GM23338 (cell line): ENCODE measurements around the gene CMC1. TPM values are rescaled to one million over a fixed set of nuclear protein-coding genes. Genes with fewer than 3 reads are reported as not detected.

Source experiments
- ATAC-seq: fragments of 200-7000 bp; cut with Tn5 transposase; 3 replicates; pipeline ENCODE4 v1.9.1; 2020
- DNase-seq: peaks from one replicate; pipeline ENCODE4 v3.0.0-alpha.2; 2015; ENCODE audit warnings: low spot score
- H2AFZ ChIP-seq: fragments of 200-600 bp; sonication (generic); 2 replicates; pipeline ENCODE4 v1.8.0; 2016; ENCODE audit warnings: antibody characterized with exemption, mild to moderate bottlenecking, moderate library complexity
- H3F3A ChIP-seq: fragments of 200-600 bp; sonication (generic); replicated peaks from 2 replicates; pipeline ENCODE4 v1.8.0; 2017; ENCODE audit warnings: antibody characterized with exemption, mixed run types, low read depth
- H3K27ac ChIP-seq: fragments of 200-600 bp; sonication (generic); 2 replicates; pipeline ENCODE4 v1.6.1; 2016; ENCODE audit warnings: low read depth
- H3K27me3 ChIP-seq: fragments of 200-600 bp; sonication (generic); 2 replicates; pipeline ENCODE4 v1.8.0; 2016; ENCODE audit warnings: mild to moderate bottlenecking, mixed run types, moderate library complexity; ENCODE audit not compliant: insufficient read depth
- H3K36me3 ChIP-seq: fragments of 200-600 bp; sonication (generic); 2 replicates; pipeline ENCODE4 v1.8.0; 2016; ENCODE audit warnings: mild to moderate bottlenecking; ENCODE audit not compliant: insufficient read depth
- H3K4me1 ChIP-seq: fragments of 200-600 bp; sonication (generic); 2 replicates; pipeline ENCODE4 v1.8.0; 2016; ENCODE audit warnings: mild to moderate bottlenecking, moderate library complexity; ENCODE audit not compliant: insufficient read depth
- H3K4me2 ChIP-seq: fragments of 200-600 bp; sonication (generic); 2 replicates; pipeline ENCODE4 v1.7.1; 2017; ENCODE audit warnings: mixed run types
- H3K4me3 ChIP-seq: fragments of 200-600 bp; sonication (generic); 2 replicates; pipeline ENCODE4 v1.6.1; 2016; ENCODE audit warnings: mixed run types
- H3K79me2 ChIP-seq: fragments of 200-600 bp; sonication (generic); replicated peaks from 2 replicates; pipeline ENCODE4 v1.8.0; 2017; ENCODE audit warnings: mild to moderate bottlenecking; ENCODE audit not compliant: insufficient read depth
- H3K9me2 ChIP-seq: fragments of 200-600 bp; sonication (generic); 2 replicates; pipeline ENCODE4 v1.8.0; 2017; ENCODE audit not compliant: insufficient read depth
- H4K20me1 ChIP-seq: fragments of 200-600 bp; sonication (generic); replicated peaks from 2 replicates; pipeline ENCODE4 v1.8.0; 2017; ENCODE audit warnings: mild to moderate bottlenecking; ENCODE audit not compliant: insufficient read depth
- H3K27ac Mint-ChIP-seq: 2 replicates; pipeline ENCODE4 v1.8.0; 2020; ENCODE audit warnings: inconsistent platforms, mild to moderate bottlenecking, moderate library complexity, mixed read lengths
- H3K27me3 Mint-ChIP-seq: 3 replicates; pipeline ENCODE4 v1.8.0; 2022; ENCODE audit warnings: low read depth, mild to moderate bottlenecking, moderate library complexity, mixed read lengths, inconsistent platforms; ENCODE audit not compliant: insufficient read depth, poor library complexity
- H3K36me3 Mint-ChIP-seq: 3 replicates; pipeline ENCODE4 v1.8.0; 2021; ENCODE audit warnings: low read depth, mild to moderate bottlenecking, inconsistent platforms, moderate library complexity, mixed read lengths
- H3K4me1 Mint-ChIP-seq: 3 replicates; pipeline ENCODE4 v1.8.0; 2020; ENCODE audit warnings: mild to moderate bottlenecking, inconsistent platforms, mixed read lengths
- H3K4me3 Mint-ChIP-seq: 3 replicates; pipeline ENCODE4 v1.8.0; 2021; ENCODE audit warnings: moderate library complexity, mild to moderate bottlenecking, inconsistent platforms, mixed read lengths
- H3K9me3 Mint-ChIP-seq: 3 replicates; pipeline ENCODE4 v1.8.0; 2020; ENCODE audit warnings: moderate library complexity, mild to moderate bottlenecking, inconsistent platforms, mixed read lengths
- CREB1 ChIP-seq: fragments of 250-450 bp; sonication (Bioruptor Pico); IDR thresholded peaks from 2 replicates; pipeline ENCODE4 v1.5.0; 2020; ENCODE audit warnings: low read depth, mild to moderate bottlenecking, moderate library complexity
- EZH2 ChIP-seq: fragments of 200-600 bp; sonication (generic); IDR thresholded peaks from one replicate; pipeline ENCODE4 v1.8.0; 2017; ENCODE audit warnings: antibody characterized with exemption, mild to moderate bottlenecking, low read depth; ENCODE audit not compliant: unreplicated experiment
- JUNB ChIP-seq: IDR thresholded peaks from one replicate; pipeline ENCODE4 v1.6.1; 2016; ENCODE audit warnings: antibody characterized with exemption; ENCODE audit not compliant: unreplicated experiment
- NANOG ChIP-seq: IDR thresholded peaks from 2 replicates; pipeline ENCODE4 v1.6.1; 2016; ENCODE audit warnings: antibody characterized with exemption, borderline replicate concordance
- POLR2AphosphoS5 ChIP-seq: IDR thresholded peaks from 2 replicates; pipeline ENCODE4 v1.6.1; 2016; ENCODE audit warnings: antibody characterized with exemption, low read depth
- STAT1 ChIP-seq: IDR thresholded peaks from one replicate; pipeline ENCODE4 v1.6.1; 2016; ENCODE audit warnings: antibody characterized with exemption; ENCODE audit not compliant: unreplicated experiment
- ZNF114 ChIP-seq: fragments of 250-450 bp; sonication (Bioruptor Pico); IDR thresholded peaks from 2 replicates; pipeline ENCODE4 v1.5.0; 2020; ENCODE audit warnings: mild to moderate bottlenecking, moderate library complexity
- ZNF331 ChIP-seq: fragments of 250-450 bp; sonication (Bioruptor Pico); IDR thresholded peaks from 2 replicates; pipeline ENCODE4 v1.5.0; 2020; ENCODE audit warnings: low read depth, mild to moderate bottlenecking, moderate library complexity
- polyA plus RNA-seq: library from polyadenylated mRNA; unstranded; fragments of >200 nt; fragmentation: Nextera tagmentation; extraction: Ambion mirVana; gene quantifications from 2 replicates; pipeline ENCODE4 v1.2.1, GENCODE V29; 2016
- total RNA-seq: library from RNA; depleted of rRNA; stranded (reverse); fragments of >200 nt; shearing (Covaris generic); gene quantifications from 2 replicates; pipeline ENCODE4 v1.2.3, GENCODE V29; 2014
- TF ChIP-seq, protein P1 (sequence below): IDR thresholded peaks from 2 replicates; pipeline ENCODE4 v1.6.1; 2016; ENCODE audit warnings: antibody characterized with exemption
- TF ChIP-seq, protein P2 (sequence below), 2 experiments: fragments of 200-600 bp in 1 of 2; sonication (generic) in 1 of 2; conservative IDR thresholded peaks; 2 replicates each; pipeline versions ENCODE4 v1.5.1 to v1.6.1; 2016 to 2017; ENCODE audit warnings: antibody characterized with exemption in 2 of 2, low read depth in 2 of 2, mild to moderate bottlenecking in 2 of 2, moderate library complexity in 1 of 2
- TF ChIP-seq, protein P3 (sequence below): IDR thresholded peaks from one replicate; pipeline ENCODE4 v1.6.1; 2018; ENCODE audit warnings: antibody characterized with exemption; ENCODE audit not compliant: unreplicated experiment

Gene CMC1
- total and polyA plus RNA-seq, 2 experiments from 2014 or later = 9.2 to 144 TPM

DNA sequence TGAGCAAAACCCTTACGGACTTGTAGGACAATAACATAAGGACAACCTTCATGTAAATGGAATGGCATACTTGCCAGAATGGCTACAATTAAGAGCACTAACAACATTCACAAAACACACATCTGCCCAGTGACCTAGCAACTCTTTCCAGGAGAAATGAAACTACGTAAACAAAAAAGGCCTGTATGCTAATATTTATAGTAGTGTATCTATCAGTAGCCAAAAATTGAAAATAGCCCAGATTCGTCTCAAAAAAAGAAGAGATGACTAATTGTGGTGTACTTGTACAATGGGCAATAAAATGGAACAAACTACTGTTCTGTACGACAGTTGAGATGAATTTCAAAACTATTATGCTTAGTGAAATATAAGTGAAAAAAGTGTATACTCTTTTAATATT, 38.4 kb downstream of the CMC1 start:
- no peaks in the 10 kb centered on the region for H4K20me1 ChIP-seq
- ATAC-seq (no peak), DNase-seq (no peak)
- TF ChIP-seq CREB1 (CRISPR knock-in tag) (no peak), ZNF114 (CRISPR knock-in tag) (no peak), JUNB (no peak)
- TF ChIP-seq, protein P1, sequence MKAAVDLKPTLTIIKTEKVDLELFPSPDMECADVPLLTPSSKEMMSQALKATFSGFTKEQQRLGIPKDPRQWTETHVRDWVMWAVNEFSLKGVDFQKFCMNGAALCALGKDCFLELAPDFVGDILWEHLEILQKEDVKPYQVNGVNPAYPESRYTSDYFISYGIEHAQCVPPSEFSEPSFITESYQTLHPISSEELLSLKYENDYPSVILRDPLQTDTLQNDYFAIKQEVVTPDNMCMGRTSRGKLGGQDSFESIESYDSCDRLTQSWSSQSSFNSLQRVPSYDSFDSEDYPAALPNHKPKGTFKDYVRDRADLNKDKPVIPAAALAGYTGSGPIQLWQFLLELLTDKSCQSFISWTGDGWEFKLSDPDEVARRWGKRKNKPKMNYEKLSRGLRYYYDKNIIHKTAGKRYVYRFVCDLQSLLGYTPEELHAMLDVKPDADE = no peak
- H3K9me2 ChIP-seq = peaks cover 3% of the 10 kb centered on the region; the same call in 1 of the 2 replicates
- no peak overlapping the region for H3K27ac ChIP-seq
- H3K4me1 Mint-ChIP-seq = peaks cover 3% of the 10 kb centered on the region; the same call in 1 of the 3 replicates
- H3K9me3 Mint-ChIP-seq = no peaks in the 10 kb centered on the region
- H3K4me2 ChIP-seq = no peak overlapping the region
- no peaks in the 10 kb centered on the region for H3K27me3 ChIP-seq
- H3K4me3 Mint-ChIP-seq = no peak overlapping the region
- no peaks in the 10 kb centered on the region for H3F3A ChIP-seq
- H3K27me3 Mint-ChIP-seq = no peaks in the 10 kb centered on the region
- H3K4me1 ChIP-seq = no peaks in the 10 kb centered on the region
- H3K36me3 Mint-ChIP-seq = peaks cover 4% of the 10 kb centered on the region; the same call in 2 of the 3 replicates
- no peak overlapping the region for H3K4me3 ChIP-seq
- H3K27ac Mint-ChIP-seq = no peak overlapping the region
- H2AFZ ChIP-seq = no peak overlapping the region
- no peaks in the 10 kb centered on the region for H3K36me3 ChIP-seq
- H3K79me2 ChIP-seq = no peaks in the 10 kb centered on the region

DNA sequence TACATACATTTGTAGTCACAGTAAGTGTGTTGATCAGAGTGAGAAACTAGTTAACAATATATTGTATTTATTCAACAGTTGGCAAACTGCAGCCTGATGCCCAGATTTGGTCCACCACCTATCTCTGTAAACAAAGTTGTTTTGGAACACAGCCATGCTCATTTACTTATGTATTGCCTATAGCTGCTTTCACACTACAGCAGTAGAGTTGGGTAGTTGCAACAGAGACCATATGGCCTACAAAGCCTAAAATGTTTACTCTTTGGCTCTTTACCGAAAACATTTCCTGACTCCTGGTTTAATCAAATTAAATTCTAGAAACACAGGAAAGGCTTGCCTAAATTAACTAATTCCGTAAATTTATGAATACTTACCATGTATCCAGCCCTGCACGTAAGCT, 39.4 kb downstream of the CMC1 start:
- Histone ChIP-seq H4K20me1 (no peaks in the 10 kb centered on the region), H3K79me2 (no peaks in the 10 kb centered on the region), H3K4me2 (no peak overlapping the region), H3K4me3 (no peak overlapping the region), H3K27me3 (no peaks in the 10 kb centered on the region), H3F3A (no peaks in the 10 kb centered on the region), H3K9me2 (peaks cover 2% of the 10 kb centered on the region; the same call in 1 of the 2 replicates), H2AFZ (no peak overlapping the region), H3K27ac (no peak overlapping the region), H3K4me1 (no peaks in the 10 kb centered on the region), H3K36me3 (no peaks in the 10 kb centered on the region)
- TF ChIP-seq EZH2 = no peak
- no peak for TF ChIP-seq CREB1 (CRISPR knock-in tag)
- no peak for TF ChIP-seq ZNF331 (CRISPR knock-in tag)
- TF ChIP-seq POLR2AphosphoS5 = no peak
- TF ChIP-seq NANOG = no peak
- TF ChIP-seq, protein P2, sequence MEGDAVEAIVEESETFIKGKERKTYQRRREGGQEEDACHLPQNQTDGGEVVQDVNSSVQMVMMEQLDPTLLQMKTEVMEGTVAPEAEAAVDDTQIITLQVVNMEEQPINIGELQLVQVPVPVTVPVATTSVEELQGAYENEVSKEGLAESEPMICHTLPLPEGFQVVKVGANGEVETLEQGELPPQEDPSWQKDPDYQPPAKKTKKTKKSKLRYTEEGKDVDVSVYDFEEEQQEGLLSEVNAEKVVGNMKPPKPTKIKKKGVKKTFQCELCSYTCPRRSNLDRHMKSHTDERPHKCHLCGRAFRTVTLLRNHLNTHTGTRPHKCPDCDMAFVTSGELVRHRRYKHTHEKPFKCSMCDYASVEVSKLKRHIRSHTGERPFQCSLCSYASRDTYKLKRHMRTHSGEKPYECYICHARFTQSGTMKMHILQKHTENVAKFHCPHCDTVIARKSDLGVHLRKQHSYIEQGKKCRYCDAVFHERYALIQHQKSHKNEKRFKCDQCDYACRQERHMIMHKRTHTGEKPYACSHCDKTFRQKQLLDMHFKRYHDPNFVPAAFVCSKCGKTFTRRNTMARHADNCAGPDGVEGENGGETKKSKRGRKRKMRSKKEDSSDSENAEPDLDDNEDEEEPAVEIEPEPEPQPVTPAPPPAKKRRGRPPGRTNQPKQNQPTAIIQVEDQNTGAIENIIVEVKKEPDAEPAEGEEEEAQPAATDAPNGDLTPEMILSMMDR (conservative IDR thresholded peaks at IDR 0.05; ENCODE audit: low read depth in 2 of 2) = no peak
- TF ChIP-seq STAT1 = no peak
- TF ChIP-seq, protein P3, sequence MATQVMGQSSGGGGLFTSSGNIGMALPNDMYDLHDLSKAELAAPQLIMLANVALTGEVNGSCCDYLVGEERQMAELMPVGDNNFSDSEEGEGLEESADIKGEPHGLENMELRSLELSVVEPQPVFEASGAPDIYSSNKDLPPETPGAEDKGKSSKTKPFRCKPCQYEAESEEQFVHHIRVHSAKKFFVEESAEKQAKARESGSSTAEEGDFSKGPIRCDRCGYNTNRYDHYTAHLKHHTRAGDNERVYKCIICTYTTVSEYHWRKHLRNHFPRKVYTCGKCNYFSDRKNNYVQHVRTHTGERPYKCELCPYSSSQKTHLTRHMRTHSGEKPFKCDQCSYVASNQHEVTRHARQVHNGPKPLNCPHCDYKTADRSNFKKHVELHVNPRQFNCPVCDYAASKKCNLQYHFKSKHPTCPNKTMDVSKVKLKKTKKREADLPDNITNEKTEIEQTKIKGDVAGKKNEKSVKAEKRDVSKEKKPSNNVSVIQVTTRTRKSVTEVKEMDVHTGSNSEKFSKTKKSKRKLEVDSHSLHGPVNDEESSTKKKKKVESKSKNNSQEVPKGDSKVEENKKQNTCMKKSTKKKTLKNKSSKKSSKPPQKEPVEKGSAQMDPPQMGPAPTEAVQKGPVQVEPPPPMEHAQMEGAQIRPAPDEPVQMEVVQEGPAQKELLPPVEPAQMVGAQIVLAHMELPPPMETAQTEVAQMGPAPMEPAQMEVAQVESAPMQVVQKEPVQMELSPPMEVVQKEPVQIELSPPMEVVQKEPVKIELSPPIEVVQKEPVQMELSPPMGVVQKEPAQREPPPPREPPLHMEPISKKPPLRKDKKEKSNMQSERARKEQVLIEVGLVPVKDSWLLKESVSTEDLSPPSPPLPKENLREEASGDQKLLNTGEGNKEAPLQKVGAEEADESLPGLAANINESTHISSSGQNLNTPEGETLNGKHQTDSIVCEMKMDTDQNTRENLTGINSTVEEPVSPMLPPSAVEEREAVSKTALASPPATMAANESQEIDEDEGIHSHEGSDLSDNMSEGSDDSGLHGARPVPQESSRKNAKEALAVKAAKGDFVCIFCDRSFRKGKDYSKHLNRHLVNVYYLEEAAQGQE = no peak
- H3K4me1 Mint-ChIP-seq = peaks cover 3% of the 10 kb centered on the region; the same call in 1 of the 3 replicates
- H3K4me3 Mint-ChIP-seq = no peak overlapping the region
- DNase-seq = no peak
- no peaks in the 10 kb centered on the region for H3K9me3 Mint-ChIP-seq
- H3K27ac Mint-ChIP-seq = no peak overlapping the region
- no peaks in the 10 kb centered on the region for H3K27me3 Mint-ChIP-seq
- no peak for ATAC-seq
- no peaks in the 10 kb centered on the region for H3K36me3 Mint-ChIP-seq
